WTC11 (cell line): Measurements from ENCODE around the gene S100A5. TPM values are rescaled to one million over a fixed set of nuclear protein-coding genes. Genes with fewer than 3 reads are reported as not detected.

ENCODE experiments used
- ATAC-seq: fragments of 200-7000 bp; cut with Tn5 transposase; 2 replicates; pipeline ENCODE4 v1.10.0; 2021; ENCODE audit warnings: mild to moderate bottlenecking, moderate library complexity
- CTCF ChIA-PET: fragments of 300-600 bp; sonication (Branson Sonifier 250); formaldehyde crosslinking; loops from one replicate; lab custom pipeline; 2021; ENCODE audit warnings: antibody characterized with exemption; lab: Charles Lee
- POLR2A ChIA-PET: fragments of 350-600 bp; sonication (Branson Sonifier 250); formaldehyde crosslinking; loops from one replicate; lab custom pipeline; 2021; ENCODE audit warnings: antibody characterized with exemption; lab: Charles Lee
- DNase-seq: peaks from one replicate; pipeline ENCODE4 v3.0.0; 2021; ENCODE audit warnings: low spot score
- H3K27ac Mint-ChIP-seq: 2 replicates; pipeline ENCODE4 v1.8.0; 2021; ENCODE audit warnings: mixed read lengths
- H3K27me3 Mint-ChIP-seq: 2 replicates; pipeline ENCODE4 v1.8.0; 2021; ENCODE audit warnings: low read depth, mild to moderate bottlenecking, moderate library complexity, mixed read lengths
- H3K36me3 Mint-ChIP-seq: 2 replicates; pipeline ENCODE4 v1.8.0; 2021; ENCODE audit warnings: mixed read lengths
- H3K4me1 Mint-ChIP-seq: 2 replicates; pipeline ENCODE4 v1.8.0; 2022; ENCODE audit warnings: mixed read lengths
- H3K4me3 Mint-ChIP-seq: 2 replicates; pipeline ENCODE4 v1.8.0; 2021; ENCODE audit warnings: mild to moderate bottlenecking, moderate library complexity, mixed read lengths
- H3K9me3 Mint-ChIP-seq: 2 replicates; pipeline ENCODE4 v1.8.0; 2021; ENCODE audit warnings: mixed read lengths
- EMX1 ChIP-seq: fragments of 250-450 bp; sonication (Bioruptor Pico); IDR thresholded peaks from 2 replicates; pipeline ENCODE4 v1.8.0; 2021; ENCODE audit warnings: mild to moderate bottlenecking
- FOXK1 ChIP-seq: sonication (generic); formaldehyde crosslinking; IDR thresholded peaks from 2 replicates; pipeline ENCODE4 v1.8.0; 2022; ENCODE audit warnings: mild to moderate bottlenecking, moderate library complexity, missing genetic modification reagents
- HMGA2 ChIP-seq: fragments of 250-450 bp; sonication (Bioruptor Pico); IDR thresholded peaks from 2 replicates; pipeline ENCODE4 v1.4.0; 2021; ENCODE audit warnings: mild to moderate bottlenecking, moderate library complexity
- MYBL2 ChIP-seq: sonication (generic); formaldehyde crosslinking; IDR thresholded peaks from 2 replicates; pipeline ENCODE4 v1.8.1; 2023; ENCODE audit warnings: mild to moderate bottlenecking, moderate library complexity, missing genetic modification reagents
- NR1H2 ChIP-seq: sonication (generic); formaldehyde crosslinking; IDR thresholded peaks from 2 replicates; pipeline ENCODE4 v1.9.0; 2021; ENCODE audit warnings: mild to moderate bottlenecking, moderate library complexity, missing genetic modification reagents
- NR3C1 ChIP-seq: sonication (generic); formaldehyde crosslinking; conservative IDR thresholded peaks from 2 replicates; pipeline ENCODE4 v1.8.1; 2023; ENCODE audit warnings: low read depth, mild to moderate bottlenecking, missing genetic modification reagents
- SMAD3 ChIP-seq: sonication (generic); formaldehyde crosslinking; IDR thresholded peaks from 2 replicates; pipeline ENCODE4 v1.8.0; 2022; ENCODE audit warnings: missing genetic modification reagents, mild to moderate bottlenecking, borderline replicate concordance
- TCF7 ChIP-seq: sonication (generic); formaldehyde crosslinking; IDR thresholded peaks from 2 replicates; pipeline ENCODE4 v1.8.0; 2022; ENCODE audit warnings: mild to moderate bottlenecking, low read depth, missing genetic modification reagents, moderate library complexity
- ZBTB21 ChIP-seq: sonication (generic); formaldehyde crosslinking; IDR thresholded peaks from 2 replicates; pipeline ENCODE4 v1.8.1; 2023; ENCODE audit warnings: mild to moderate bottlenecking, missing genetic modification reagents, borderline replicate concordance
- ZNF396 ChIP-seq: fragments of 250-450 bp; sonication (Bioruptor Pico); IDR thresholded peaks from 2 replicates; pipeline ENCODE4 v1.8.0; 2021; ENCODE audit warnings: mild to moderate bottlenecking, moderate library complexity, borderline replicate concordance
- ZNF423 ChIP-seq: fragments of 250-450 bp; sonication (Bioruptor Pico); IDR thresholded peaks from 2 replicates; pipeline ENCODE4 v2.1.2; 2022; ENCODE audit warnings: mild to moderate bottlenecking, moderate library complexity
- ZNF671 ChIP-seq: fragments of 250-450 bp; sonication (Bioruptor Pico); IDR thresholded peaks from 2 replicates; pipeline ENCODE4 v1.8.0; 2021; ENCODE audit warnings: mild to moderate bottlenecking
- total RNA-seq: library from RNA; stranded (reverse); gene quantifications from 3 replicates; pipeline ENCODE4 v1.2.3, GENCODE V29; 2021
- TF ChIP-seq, protein P1 (sequence below): sonication (generic); formaldehyde crosslinking; IDR thresholded peaks from 2 replicates; pipeline ENCODE4 v1.8.1; 2023; ENCODE audit warnings: mild to moderate bottlenecking, missing genetic modification reagents, borderline replicate concordance
- TF ChIP-seq, protein P2 (sequence below): sonication (generic); formaldehyde crosslinking; IDR thresholded peaks from 2 replicates; pipeline ENCODE4 v1.8.1; 2022; ENCODE audit warnings: low read depth, missing genetic modification reagents, borderline replicate concordance
- TF ChIP-seq, protein P3 (sequence below): sonication (generic); formaldehyde crosslinking; IDR thresholded peaks from 2 replicates; pipeline ENCODE4 v1.8.0; 2023; ENCODE audit warnings: missing genetic modification reagents
- TF ChIP-seq, protein P4 (sequence below): fragments of 250-450 bp; sonication (Bioruptor Pico); IDR thresholded peaks from 2 replicates; pipeline ENCODE4 v1.9.0; 2021; ENCODE audit warnings: moderate library complexity, mild to moderate bottlenecking, inconsistent platforms, borderline replicate concordance
- TF ChIP-seq, protein P5 (sequence below): fragments of 250-450 bp; sonication (Bioruptor Pico); IDR thresholded peaks from 2 replicates; pipeline ENCODE4 v1.9.0; 2021; ENCODE audit warnings: mild to moderate bottlenecking
- TF ChIP-seq, protein P6 (sequence below): sonication (generic); formaldehyde crosslinking; IDR thresholded peaks from 2 replicates; pipeline ENCODE4 v1.8.1; 2023; ENCODE audit warnings: mild to moderate bottlenecking, moderate library complexity, missing genetic modification reagents
- TF ChIP-seq, protein P7 (sequence below): sonication (generic); formaldehyde crosslinking; IDR thresholded peaks from 2 replicates; pipeline ENCODE4 v1.8.0; 2022; ENCODE audit warnings: mild to moderate bottlenecking, missing genetic modification reagents
- TF ChIP-seq, protein P8 (sequence below): sonication (generic); formaldehyde crosslinking; IDR thresholded peaks from 2 replicates; pipeline ENCODE4 v1.8.0; 2022; ENCODE audit warnings: mild to moderate bottlenecking, missing genetic modification reagents
- TF ChIP-seq, protein P9 (sequence below): sonication (generic); formaldehyde crosslinking; IDR thresholded peaks from 2 replicates; pipeline ENCODE4 v1.8.0; 2023; ENCODE audit warnings: mild to moderate bottlenecking, missing genetic modification reagents

The S100A5 gene
- total RNA-seq, 1 experiment from 2014 or later, result not detected

DNA sequence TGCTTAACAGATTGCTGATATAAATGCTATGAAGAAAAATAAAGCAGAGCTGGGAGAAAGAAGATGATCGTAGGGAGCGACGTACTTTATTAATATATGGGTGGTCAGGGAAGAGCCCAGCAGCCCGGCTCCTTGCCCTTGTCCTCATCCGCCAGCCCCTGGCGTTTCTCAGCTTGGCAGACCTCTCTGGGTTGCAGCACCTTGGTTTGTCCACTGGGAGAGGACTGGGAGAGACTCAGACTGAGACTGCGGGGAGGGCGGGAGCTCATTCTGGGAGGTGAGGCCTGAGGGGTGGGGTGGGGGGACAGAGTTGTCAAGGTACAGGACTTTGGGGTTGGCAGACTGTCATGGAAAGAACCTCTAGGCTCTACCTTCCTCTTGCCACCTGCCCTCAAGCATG, 11.6 kb upstream of the S100A5 start (continued):
- TF ChIP-seq, protein P1, sequence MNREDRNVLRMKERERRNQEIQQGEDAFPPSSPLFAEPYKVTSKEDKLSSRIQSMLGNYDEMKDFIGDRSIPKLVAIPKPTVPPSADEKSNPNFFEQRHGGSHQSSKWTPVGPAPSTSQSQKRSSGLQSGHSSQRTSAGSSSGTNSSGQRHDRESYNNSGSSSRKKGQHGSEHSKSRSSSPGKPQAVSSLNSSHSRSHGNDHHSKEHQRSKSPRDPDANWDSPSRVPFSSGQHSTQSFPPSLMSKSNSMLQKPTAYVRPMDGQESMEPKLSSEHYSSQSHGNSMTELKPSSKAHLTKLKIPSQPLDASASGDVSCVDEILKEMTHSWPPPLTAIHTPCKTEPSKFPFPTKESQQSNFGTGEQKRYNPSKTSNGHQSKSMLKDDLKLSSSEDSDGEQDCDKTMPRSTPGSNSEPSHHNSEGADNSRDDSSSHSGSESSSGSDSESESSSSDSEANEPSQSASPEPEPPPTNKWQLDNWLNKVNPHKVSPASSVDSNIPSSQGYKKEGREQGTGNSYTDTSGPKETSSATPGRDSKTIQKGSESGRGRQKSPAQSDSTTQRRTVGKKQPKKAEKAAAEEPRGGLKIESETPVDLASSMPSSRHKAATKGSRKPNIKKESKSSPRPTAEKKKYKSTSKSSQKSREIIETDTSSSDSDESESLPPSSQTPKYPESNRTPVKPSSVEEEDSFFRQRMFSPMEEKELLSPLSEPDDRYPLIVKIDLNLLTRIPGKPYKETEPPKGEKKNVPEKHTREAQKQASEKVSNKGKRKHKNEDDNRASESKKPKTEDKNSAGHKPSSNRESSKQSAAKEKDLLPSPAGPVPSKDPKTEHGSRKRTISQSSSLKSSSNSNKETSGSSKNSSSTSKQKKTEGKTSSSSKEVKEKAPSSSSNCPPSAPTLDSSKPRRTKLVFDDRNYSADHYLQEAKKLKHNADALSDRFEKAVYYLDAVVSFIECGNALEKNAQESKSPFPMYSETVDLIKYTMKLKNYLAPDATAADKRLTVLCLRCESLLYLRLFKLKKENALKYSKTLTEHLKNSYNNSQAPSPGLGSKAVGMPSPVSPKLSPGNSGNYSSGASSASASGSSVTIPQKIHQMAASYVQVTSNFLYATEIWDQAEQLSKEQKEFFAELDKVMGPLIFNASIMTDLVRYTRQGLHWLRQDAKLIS (CRISPR knock-in tag), result no peak
- TF ChIP-seq HMGA2 (CRISPR knock-in tag), result no peak
- TF ChIP-seq, protein P2, sequence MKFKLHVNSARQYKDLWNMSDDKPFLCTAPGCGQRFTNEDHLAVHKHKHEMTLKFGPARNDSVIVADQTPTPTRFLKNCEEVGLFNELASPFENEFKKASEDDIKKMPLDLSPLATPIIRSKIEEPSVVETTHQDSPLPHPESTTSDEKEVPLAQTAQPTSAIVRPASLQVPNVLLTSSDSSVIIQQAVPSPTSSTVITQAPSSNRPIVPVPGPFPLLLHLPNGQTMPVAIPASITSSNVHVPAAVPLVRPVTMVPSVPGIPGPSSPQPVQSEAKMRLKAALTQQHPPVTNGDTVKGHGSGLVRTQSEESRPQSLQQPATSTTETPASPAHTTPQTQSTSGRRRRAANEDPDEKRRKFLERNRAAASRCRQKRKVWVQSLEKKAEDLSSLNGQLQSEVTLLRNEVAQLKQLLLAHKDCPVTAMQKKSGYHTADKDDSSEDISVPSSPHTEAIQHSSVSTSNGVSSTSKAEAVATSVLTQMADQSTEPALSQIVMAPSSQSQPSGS (CRISPR knock-in tag), result no peak
- TF ChIP-seq MYBL2 (CRISPR knock-in tag), result no peak
- TF ChIP-seq, protein P3, sequence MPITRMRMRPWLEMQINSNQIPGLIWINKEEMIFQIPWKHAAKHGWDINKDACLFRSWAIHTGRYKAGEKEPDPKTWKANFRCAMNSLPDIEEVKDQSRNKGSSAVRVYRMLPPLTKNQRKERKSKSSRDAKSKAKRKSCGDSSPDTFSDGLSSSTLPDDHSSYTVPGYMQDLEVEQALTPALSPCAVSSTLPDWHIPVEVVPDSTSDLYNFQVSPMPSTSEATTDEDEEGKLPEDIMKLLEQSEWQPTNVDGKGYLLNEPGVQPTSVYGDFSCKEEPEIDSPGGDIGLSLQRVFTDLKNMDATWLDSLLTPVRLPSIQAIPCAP (CRISPR knock-in tag), result no peak
- no peak for TF ChIP-seq TCF7
- TF ChIP-seq, protein P4, sequence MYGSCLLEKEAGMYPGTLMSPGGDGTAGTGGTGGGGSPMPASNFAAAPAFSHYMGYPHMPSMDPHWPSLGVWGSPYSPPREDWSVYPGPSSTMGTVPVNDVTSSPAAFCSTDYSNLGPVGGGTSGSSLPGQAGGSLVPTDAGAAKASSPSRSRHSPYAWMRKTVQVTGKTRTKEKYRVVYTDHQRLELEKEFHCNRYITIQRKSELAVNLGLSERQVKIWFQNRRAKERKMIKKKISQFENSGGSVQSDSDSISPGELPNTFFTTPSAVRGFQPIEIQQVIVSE (CRISPR knock-in tag), result no peak
- TF ChIP-seq ZNF396, result no peak
- no peak for TF ChIP-seq ZNF423 (CRISPR knock-in tag)
- TF ChIP-seq ZBTB21 (CRISPR knock-in tag), result no peak
- TF ChIP-seq, protein P5, sequence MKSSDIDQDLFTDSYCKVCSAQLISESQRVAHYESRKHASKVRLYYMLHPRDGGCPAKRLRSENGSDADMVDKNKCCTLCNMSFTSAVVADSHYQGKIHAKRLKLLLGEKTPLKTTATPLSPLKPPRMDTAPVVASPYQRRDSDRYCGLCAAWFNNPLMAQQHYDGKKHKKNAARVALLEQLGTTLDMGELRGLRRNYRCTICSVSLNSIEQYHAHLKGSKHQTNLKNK, result no peak
- no peak for TF ChIP-seq FOXK1 (CRISPR knock-in tag)
- TF ChIP-seq, all 79 proteins: peak for 0

DNA sequence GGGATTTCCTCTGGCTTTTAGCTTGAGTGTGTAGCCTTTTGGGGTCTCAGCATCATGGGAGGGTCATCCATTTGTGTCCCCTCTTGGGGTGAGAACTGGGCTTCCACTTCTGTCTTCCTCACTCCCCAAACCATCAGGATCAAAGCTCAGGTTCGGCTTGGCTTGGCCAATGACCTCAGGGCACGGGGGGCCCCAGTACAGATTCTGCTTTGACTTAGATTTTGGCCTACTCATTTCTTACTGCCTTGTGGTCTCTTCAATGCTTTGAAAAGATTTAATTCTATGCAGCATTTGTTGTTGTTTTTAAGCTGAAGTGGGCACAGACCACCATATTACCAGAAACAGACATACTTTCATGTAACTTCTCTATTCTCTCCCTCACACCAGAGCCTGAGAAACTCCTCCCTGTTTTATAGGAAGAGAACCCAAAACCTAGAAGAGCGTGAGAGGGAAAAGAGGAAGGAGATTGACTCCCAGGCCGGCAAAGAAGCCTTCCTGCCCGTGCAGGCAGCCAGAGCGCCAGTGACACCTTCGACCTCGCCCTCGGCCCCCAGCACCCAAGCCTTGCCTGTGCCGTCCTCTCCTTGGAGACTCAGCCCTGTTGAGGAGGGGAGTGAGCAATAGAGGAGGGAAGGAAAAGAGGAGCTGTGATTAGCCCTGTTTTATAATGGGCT, 10.2 kb upstream of the S100A5 start:
- ChIA-PET CTCF (interaction anchor here (0.6 to 5.7 kb wide), 11 partner anchors 12 to 447 kb away, joined by 3 to 52 read pairs (median 4); partner anchors contain the start of genes S100A13 and S100A6), POLR2A (no interaction called here)
- ATAC-seq (no peak), DNase-seq (no peak)
- Mint-ChIP-seq H3K27me3 (no peaks in the 10 kb centered on the region; the same call in 1 of the 2 replicates), H3K4me1 (peaks cover 48% of the 10 kb centered on the region), H3K36me3 (no peaks in the 10 kb centered on the region), H3K9me3 (no peaks in the 10 kb centered on the region), H3K27ac (no peak overlapping the region), H3K4me3 (no peak overlapping the region)
- TF ChIP-seq EMX1 (CRISPR knock-in tag) (no peak), ZNF671 (CRISPR knock-in tag) (no peak), NR3C1 (CRISPR knock-in tag) (no peak), NR1H2 (no peak), SMAD3 (no peak)
- TF ChIP-seq, protein P6, sequence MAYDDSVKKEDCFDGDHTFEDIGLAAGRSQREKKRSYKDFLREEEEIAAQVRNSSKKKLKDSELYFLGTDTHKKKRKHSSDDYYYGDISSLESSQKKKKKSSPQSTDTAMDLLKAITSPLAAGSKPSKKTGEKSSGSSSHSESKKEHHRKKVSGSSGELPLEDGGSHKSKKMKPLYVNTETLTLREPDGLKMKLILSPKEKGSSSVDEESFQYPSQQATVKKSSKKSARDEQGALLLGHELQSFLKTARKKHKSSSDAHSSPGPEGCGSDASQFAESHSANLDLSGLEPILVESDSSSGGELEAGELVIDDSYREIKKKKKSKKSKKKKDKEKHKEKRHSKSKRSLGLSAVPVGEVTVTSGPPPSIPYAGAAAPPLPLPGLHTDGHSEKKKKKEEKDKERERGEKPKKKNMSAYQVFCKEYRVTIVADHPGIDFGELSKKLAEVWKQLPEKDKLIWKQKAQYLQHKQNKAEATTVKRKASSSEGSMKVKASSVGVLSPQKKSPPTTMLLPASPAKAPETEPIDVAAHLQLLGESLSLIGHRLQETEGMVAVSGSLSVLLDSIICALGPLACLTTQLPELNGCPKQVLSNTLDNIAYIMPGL (CRISPR knock-in tag), result no peak
- TF ChIP-seq, protein P7, sequence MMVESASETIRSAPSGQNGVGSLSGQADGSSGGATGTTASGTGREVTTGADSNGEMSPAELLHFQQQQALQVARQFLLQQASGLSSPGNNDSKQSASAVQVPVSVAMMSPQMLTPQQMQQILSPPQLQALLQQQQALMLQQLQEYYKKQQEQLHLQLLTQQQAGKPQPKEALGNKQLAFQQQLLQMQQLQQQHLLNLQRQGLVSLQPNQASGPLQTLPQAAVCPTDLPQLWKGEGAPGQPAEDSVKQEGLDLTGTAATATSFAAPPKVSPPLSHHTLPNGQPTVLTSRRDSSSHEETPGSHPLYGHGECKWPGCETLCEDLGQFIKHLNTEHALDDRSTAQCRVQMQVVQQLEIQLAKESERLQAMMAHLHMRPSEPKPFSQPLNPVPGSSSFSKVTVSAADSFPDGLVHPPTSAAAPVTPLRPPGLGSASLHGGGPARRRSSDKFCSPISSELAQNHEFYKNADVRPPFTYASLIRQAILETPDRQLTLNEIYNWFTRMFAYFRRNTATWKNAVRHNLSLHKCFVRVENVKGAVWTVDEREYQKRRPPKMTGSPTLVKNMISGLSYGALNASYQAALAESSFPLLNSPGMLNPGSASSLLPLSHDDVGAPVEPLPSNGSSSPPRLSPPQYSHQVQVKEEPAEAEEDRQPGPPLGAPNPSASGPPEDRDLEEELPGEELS (CRISPR knock-in tag), result no peak
- TF ChIP-seq, protein P8, sequence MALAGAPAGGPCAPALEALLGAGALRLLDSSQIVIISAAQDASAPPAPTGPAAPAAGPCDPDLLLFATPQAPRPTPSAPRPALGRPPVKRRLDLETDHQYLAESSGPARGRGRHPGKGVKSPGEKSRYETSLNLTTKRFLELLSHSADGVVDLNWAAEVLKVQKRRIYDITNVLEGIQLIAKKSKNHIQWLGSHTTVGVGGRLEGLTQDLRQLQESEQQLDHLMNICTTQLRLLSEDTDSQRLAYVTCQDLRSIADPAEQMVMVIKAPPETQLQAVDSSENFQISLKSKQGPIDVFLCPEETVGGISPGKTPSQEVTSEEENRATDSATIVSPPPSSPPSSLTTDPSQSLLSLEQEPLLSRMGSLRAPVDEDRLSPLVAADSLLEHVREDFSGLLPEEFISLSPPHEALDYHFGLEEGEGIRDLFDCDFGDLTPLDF (CRISPR knock-in tag), result no peak
- TF ChIP-seq, protein P9, sequence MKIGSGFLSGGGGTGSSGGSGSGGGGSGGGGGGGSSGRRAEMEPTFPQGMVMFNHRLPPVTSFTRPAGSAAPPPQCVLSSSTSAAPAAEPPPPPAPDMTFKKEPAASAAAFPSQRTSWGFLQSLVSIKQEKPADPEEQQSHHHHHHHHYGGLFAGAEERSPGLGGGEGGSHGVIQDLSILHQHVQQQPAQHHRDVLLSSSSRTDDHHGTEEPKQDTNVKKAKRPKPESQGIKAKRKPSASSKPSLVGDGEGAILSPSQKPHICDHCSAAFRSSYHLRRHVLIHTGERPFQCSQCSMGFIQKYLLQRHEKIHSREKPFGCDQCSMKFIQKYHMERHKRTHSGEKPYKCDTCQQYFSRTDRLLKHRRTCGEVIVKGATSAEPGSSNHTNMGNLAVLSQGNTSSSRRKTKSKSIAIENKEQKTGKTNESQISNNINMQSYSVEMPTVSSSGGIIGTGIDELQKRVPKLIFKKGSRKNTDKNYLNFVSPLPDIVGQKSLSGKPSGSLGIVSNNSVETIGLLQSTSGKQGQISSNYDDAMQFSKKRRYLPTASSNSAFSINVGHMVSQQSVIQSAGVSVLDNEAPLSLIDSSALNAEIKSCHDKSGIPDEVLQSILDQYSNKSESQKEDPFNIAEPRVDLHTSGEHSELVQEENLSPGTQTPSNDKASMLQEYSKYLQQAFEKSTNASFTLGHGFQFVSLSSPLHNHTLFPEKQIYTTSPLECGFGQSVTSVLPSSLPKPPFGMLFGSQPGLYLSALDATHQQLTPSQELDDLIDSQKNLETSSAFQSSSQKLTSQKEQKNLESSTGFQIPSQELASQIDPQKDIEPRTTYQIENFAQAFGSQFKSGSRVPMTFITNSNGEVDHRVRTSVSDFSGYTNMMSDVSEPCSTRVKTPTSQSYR, result no peak
